Progenitor cell of endocrine pancreas (in vitro differentiated cells): ENCODE results near the gene TOPORS. TPM values are rescaled to one million over a fixed set of nuclear protein-coding genes. Genes with fewer than 3 reads are reported as not detected.

Experiments used
- DNase-seq: peaks from one replicate; pipeline ENCODE4 v3.0.0; 2021; ENCODE audit warnings: low spot score; ENCODE audit not compliant: unreplicated experiment
- H3K27ac Mint-ChIP-seq: 2 replicates; pipeline ENCODE4 v1.8.0; 2021; ENCODE audit warnings: mild to moderate bottlenecking, moderate library complexity, mixed read lengths
- H3K27me3 Mint-ChIP-seq: 2 replicates; pipeline ENCODE4 v1.8.0; 2021; ENCODE audit warnings: mixed read lengths
- H3K36me3 Mint-ChIP-seq: 2 replicates; pipeline ENCODE4 v1.8.0; 2022; ENCODE audit warnings: mixed read lengths; ENCODE audit not compliant: insufficient read depth
- H3K4me1 Mint-ChIP-seq: 2 replicates; pipeline ENCODE4 v1.8.0; 2021; ENCODE audit warnings: low read depth, mixed read lengths
- H3K4me3 Mint-ChIP-seq: 2 replicates; pipeline ENCODE4 v1.8.0; 2021; ENCODE audit warnings: low read depth, mild to moderate bottlenecking, moderate library complexity, mixed read lengths
- H3K9me3 Mint-ChIP-seq: 2 replicates; pipeline ENCODE4 v1.8.0; 2021; ENCODE audit warnings: low read depth, mixed read lengths
- CTCF ChIP-seq: fragments of 200-600 bp; sonication (generic); IDR thresholded peaks from one replicate; pipeline ENCODE4 v1.5.0; 2021; ENCODE audit warnings: antibody characterized with exemption, mild to moderate bottlenecking; ENCODE audit not compliant: unreplicated experiment
- total RNA-seq: library from RNA; stranded (reverse); gene quantifications from 2 replicates; pipeline ENCODE4 v1.2.1, GENCODE V29; 2021

The TOPORS gene
- total RNA-seq, 1 donor from 2014 or later: 20.7 TPM

- H3K9me3 Mint-ChIP-seq: no peaks in the 10 kb centered on the region
- no peak for DNase-seq
- H3K36me3 Mint-ChIP-seq: peaks cover 11% of the 10 kb centered on the region
Observed at GRCh38 chr9:32502464-32502863, 49.9 kb downstream of the TOPORS start.

GRCh38 chr9:32501868-32502267 lies 50.5 kb downstream of the TOPORS start:
- no peak for DNase-seq
- Mint-ChIP-seq H3K36me3 (peaks cover 11% of the 10 kb centered on the region), H3K27ac (no peak overlapping the region), H3K27me3 (no peaks in the 10 kb centered on the region), H3K4me1 (no peaks in the 10 kb centered on the region), H3K4me3 (no peak overlapping the region), H3K9me3 (no peaks in the 10 kb centered on the region)
- TF ChIP-seq CTCF: no peak

More at GRCh38 chr9:32502464-32502863, 49.9 kb downstream of the TOPORS start:
- H3K27ac Mint-ChIP-seq: no peak overlapping the region
- no peaks in the 10 kb centered on the region for H3K27me3 Mint-ChIP-seq
- H3K4me3 Mint-ChIP-seq: no peak overlapping the region
- H3K4me1 Mint-ChIP-seq: no peaks in the 10 kb centered on the region
- no peak for TF ChIP-seq CTCF

DNA sequence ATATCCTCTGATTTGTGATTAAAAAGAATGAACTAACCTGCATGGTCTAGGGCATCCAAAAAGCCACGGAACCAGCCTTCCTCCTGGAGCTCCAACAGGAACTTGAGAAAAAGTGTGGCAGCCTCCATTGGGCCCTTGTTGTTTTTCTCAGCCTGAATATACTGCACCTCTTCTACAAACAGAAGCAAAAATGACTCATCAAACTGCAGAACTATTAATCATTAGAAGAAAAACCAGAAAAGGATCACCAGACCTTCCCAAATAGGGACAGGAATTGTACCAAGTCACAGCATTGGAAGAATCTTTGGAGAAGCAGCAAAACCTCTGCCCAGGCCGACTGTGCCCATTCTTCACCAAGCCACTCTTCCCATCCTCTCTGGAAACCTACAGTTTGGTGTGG lies 51.6 kb downstream of the TOPORS start:
- no peaks in the 10 kb centered on the region for H3K9me3 Mint-ChIP-seq
- H3K4me1 Mint-ChIP-seq: no peaks in the 10 kb centered on the region
- no peak overlapping the region for H3K4me3 Mint-ChIP-seq
- no peaks in the 10 kb centered on the region for H3K27me3 Mint-ChIP-seq
- no peak for DNase-seq
- peaks cover 17% of the 10 kb centered on the region for H3K36me3 Mint-ChIP-seq
- no peak overlapping the region for H3K27ac Mint-ChIP-seq
- TF ChIP-seq CTCF: no peak

DNA sequence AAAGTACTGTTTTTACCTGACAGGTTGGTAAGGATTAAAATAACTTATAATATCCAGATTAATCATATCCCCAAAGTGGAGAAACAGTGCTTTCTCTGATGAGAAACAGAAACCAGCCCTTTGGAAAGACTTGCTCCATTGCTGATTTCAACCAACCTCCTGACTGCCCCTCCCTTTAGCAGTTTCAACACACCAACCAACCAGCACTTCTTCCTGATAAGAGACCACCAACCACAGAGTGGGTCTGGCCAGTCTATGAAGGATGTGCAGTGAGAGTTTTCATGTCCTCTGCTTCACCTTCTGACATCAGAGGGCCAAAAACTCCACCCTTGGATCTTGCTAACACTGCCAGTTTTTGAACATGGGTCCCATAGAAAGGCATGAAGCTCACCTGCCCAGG lies 54.5 kb downstream of the TOPORS start:
- H3K27ac Mint-ChIP-seq: no peak overlapping the region
- no peak for DNase-seq
- no peak overlapping the region for H3K4me3 Mint-ChIP-seq
- no peaks in the 10 kb centered on the region for H3K9me3 Mint-ChIP-seq
- no peaks in the 10 kb centered on the region for H3K27me3 Mint-ChIP-seq
- TF ChIP-seq CTCF: no peak
- peaks cover 19% of the 10 kb centered on the region for H3K36me3 Mint-ChIP-seq
- H3K4me1 Mint-ChIP-seq: no peaks in the 10 kb centered on the region

DNA sequence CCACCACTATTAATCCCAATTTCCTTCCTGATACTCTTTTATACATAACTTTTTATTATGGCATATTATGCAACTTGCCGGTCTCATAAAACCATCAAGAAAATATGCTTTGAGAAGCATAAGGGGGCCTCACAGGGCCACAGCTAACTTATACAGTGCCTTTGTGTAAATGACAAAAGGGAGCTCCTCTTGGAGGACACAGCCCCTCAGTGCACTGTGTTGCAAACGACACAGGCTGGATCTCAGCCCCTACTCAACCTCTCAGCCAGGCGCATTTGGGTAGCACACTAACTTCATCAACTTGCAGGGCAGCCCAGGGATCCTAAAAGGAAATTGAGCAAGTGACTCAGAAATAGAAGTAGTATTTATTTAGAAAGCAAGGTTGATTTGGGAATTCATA lies 61.8 kb downstream of the TOPORS start:
- TF ChIP-seq CTCF: no peak
- Mint-ChIP-seq H3K4me1 (peaks cover 1% of the 10 kb centered on the region), H3K9me3 (no peaks in the 10 kb centered on the region), H3K36me3 (peaks cover 19% of the 10 kb centered on the region), H3K27me3 (no peaks in the 10 kb centered on the region), H3K27ac (no peak overlapping the region), H3K4me3 (no peak overlapping the region)
- no peak for DNase-seq

Other genes starting within 250 kb of the TOPORS start
- 21.7 and 23.4 TPM in 2 replicates for gene ACO1, start 167.9 kb downstream of the TOPORS start, total RNA-seq
- gene RIGI, start 26.4 kb downstream of the TOPORS start, total RNA-seq: 9.3 and 10.7 TPM in 2 replicates
- 12.0 and 13.6 TPM in 2 replicates for gene SMIM27, start 259 bp downstream of the TOPORS start, total RNA-seq
- gene NDUFB6, start 20.6 kb upstream of the TOPORS start, total RNA-seq: 39.8 and 40.7 TPM in 2 replicates
- gene TAF1L, start 83.1 kb upstream of the TOPORS start, total RNA-seq: not detected in 2 replicates
- gene TMEM215, start 231.0 kb upstream of the TOPORS start, total RNA-seq: not detected in 2 replicates